Smooth muscle cell (in vitro differentiated cells): ENCODE results near the gene MBD5. TPM values are rescaled to one million over a fixed set of nuclear protein-coding genes. Genes with fewer than 3 reads are reported as not detected.

ENCODE experiments used
- DNase-seq: peaks from one replicate; lab custom pipeline; 2025; ENCODE audit not compliant: unreplicated experiment; lab: John Stamatoyannopoulos, UW
- H2AFZ ChIP-seq: fragments of 200-600 bp; sonication (generic); 2 replicates; pipeline ENCODE4 v1.6.0; 2016; ENCODE audit warnings: antibody characterized with exemption, low read depth, mild to moderate bottlenecking
- H3F3A ChIP-seq: fragments of 200-600 bp; sonication (generic); 2 replicates; pipeline ENCODE4 v1.6.0; 2017; ENCODE audit warnings: antibody characterized with exemption, low read depth
- H3K27ac ChIP-seq: fragments of 200-600 bp; sonication (generic); 2 replicates; pipeline ENCODE4 v1.5.1; 2016; ENCODE audit warnings: low read depth, mild to moderate bottlenecking
- H3K27me3 ChIP-seq: fragments of 200-600 bp; sonication (generic); 2 replicates; pipeline ENCODE4 v1.6.1; 2016; ENCODE audit warnings: low read depth, mild to moderate bottlenecking
- H3K36me3 ChIP-seq: fragments of 200-600 bp; sonication (generic); 2 replicates; pipeline ENCODE4 v1.5.1; 2016; ENCODE audit warnings: low read depth
- H3K4me1 ChIP-seq: fragments of 200-600 bp; sonication (generic); 2 replicates; pipeline ENCODE4 v1.5.1; 2016; ENCODE audit warnings: low read depth
- H3K4me2 ChIP-seq: fragments of 200-600 bp; sonication (generic); 2 replicates; pipeline ENCODE4 v1.6.0; 2016; ENCODE audit warnings: mild to moderate bottlenecking
- H3K4me3 ChIP-seq: fragments of 200-600 bp; sonication (generic); 2 replicates; pipeline ENCODE4 v1.5.1; 2016; ENCODE audit warnings: mild to moderate bottlenecking
- H3K79me2 ChIP-seq: fragments of 200-600 bp; sonication (generic); 2 replicates; pipeline ENCODE4 v1.6.0; 2016; ENCODE audit warnings: low read depth, mild to moderate bottlenecking
- H3K9ac ChIP-seq: fragments of 200-600 bp; sonication (generic); 2 replicates; pipeline ENCODE4 v1.6.0; 2016; ENCODE audit warnings: low read depth
- H3K9me3 ChIP-seq: fragments of 200-600 bp; sonication (generic); replicated peaks from 2 replicates; pipeline ENCODE4 v1.5.1; 2016; ENCODE audit warnings: low read depth
- H4K20me1 ChIP-seq: fragments of 200-600 bp; sonication (generic); 2 replicates; pipeline ENCODE4 v1.6.0; 2016; ENCODE audit warnings: low read depth
- CTCF ChIP-seq: fragments of 200-600 bp; sonication (generic); IDR thresholded peaks from 2 replicates; pipeline ENCODE4 v1.5.1; 2017; ENCODE audit warnings: borderline replicate concordance, mild to moderate bottlenecking, antibody characterized with exemption; ENCODE audit not compliant: insufficient read depth, poor library complexity, severe bottlenecking
- WGBS: methylation state at CpG from one replicate; pipeline ENCODE4 v1.1.7; 2016; ENCODE audit warnings: low lambda C conversion rate; 5-methylcytosine and 5-hydroxymethylcytosine counted together
- polyA plus RNA-seq: library from polyadenylated mRNA; unstranded; fragments of >200 nt; fragmentation: Nextera tagmentation; extraction: Ambion mirVana; gene quantifications from 2 replicates; pipeline ENCODE4 v1.2.1, GENCODE V29; 2016
- total RNA-seq: library from RNA; depleted of rRNA; stranded (reverse); fragments of >200 nt; gene quantifications from 2 replicates; pipeline ENCODE4 v1.2.3, GENCODE V29; 2014

Gene MBD5
- total and polyA plus RNA-seq, 2 experiments from 2014 or later, result 25.7 to 31.2 TPM

- 88% methylated on average over 6 of the region's 6 CpGs for WGBS
- DNase-seq, result no peak
Measured at GRCh38 chr2:148253685-148254084, 232.8 kb downstream of the MBD5 start.

GRCh38 chr2:148255929-148256328, 235.0 kb downstream of the MBD5 start:
- no peaks in the 10 kb centered on the region for H3K4me1 ChIP-seq
- no peak overlapping the region for H2AFZ ChIP-seq
- H3K27me3 ChIP-seq, result no peaks in the 10 kb centered on the region
- no peak for TF ChIP-seq CTCF
- H3F3A ChIP-seq, result no peaks in the 10 kb centered on the region
- no peak for DNase-seq
- no peak overlapping the region for H3K27ac ChIP-seq
- no peaks in the 10 kb centered on the region for H3K9me3 ChIP-seq
- H3K4me3 ChIP-seq, result no peak overlapping the region
- no peaks in the 10 kb centered on the region for H4K20me1 ChIP-seq
- H3K9ac ChIP-seq, result no peak overlapping the region
- H3K79me2 ChIP-seq, result no peaks in the 10 kb centered on the region
- no peak overlapping the region for H3K4me2 ChIP-seq
- WGBS, result over 99% methylated on average over 8 of the region's 8 CpGs
- H3K36me3 ChIP-seq, result no peaks in the 10 kb centered on the region

More at GRCh38 chr2:148253685-148254084, 232.8 kb downstream of the MBD5 start:
- Histone ChIP-seq H4K20me1 (no peaks in the 10 kb centered on the region), H2AFZ (no peak overlapping the region), H3K36me3 (no peaks in the 10 kb centered on the region), H3K79me2 (no peaks in the 10 kb centered on the region), H3K4me3 (no peak overlapping the region), H3K9me3 (no peaks in the 10 kb centered on the region), H3K4me1 (no peaks in the 10 kb centered on the region), H3K27me3 (no peaks in the 10 kb centered on the region), H3K27ac (no peak overlapping the region), H3K9ac (no peak overlapping the region), H3K4me2 (no peak overlapping the region), H3F3A (no peaks in the 10 kb centered on the region)
- no peak for TF ChIP-seq CTCF

GRCh38 chr2:148257276-148257675, 236.4 kb downstream of the MBD5 start:
- no peaks in the 10 kb centered on the region for H3K9me3 ChIP-seq
- no peaks in the 10 kb centered on the region for H3K27me3 ChIP-seq
- no peak for TF ChIP-seq CTCF
- H3K4me3 ChIP-seq, result no peak overlapping the region
- H3K4me1 ChIP-seq, result no peaks in the 10 kb centered on the region
- H3K79me2 ChIP-seq, result no peaks in the 10 kb centered on the region
- H2AFZ ChIP-seq, result no peak overlapping the region
- no peak overlapping the region for H3K27ac ChIP-seq
- no peak overlapping the region for H3K9ac ChIP-seq
- H3F3A ChIP-seq, result no peaks in the 10 kb centered on the region
- H3K4me2 ChIP-seq, result no peak overlapping the region
- no peak for DNase-seq
- no peaks in the 10 kb centered on the region for H3K36me3 ChIP-seq
- WGBS, result 96% methylated on average over 6 of the region's 6 CpGs
- no peaks in the 10 kb centered on the region for H4K20me1 ChIP-seq

- H3K27me3 ChIP-seq, result no peaks in the 10 kb centered on the region
- H3F3A ChIP-seq, result no peaks in the 10 kb centered on the region
- no peaks in the 10 kb centered on the region for H3K36me3 ChIP-seq
- no peak overlapping the region for H3K4me2 ChIP-seq
- no peak for TF ChIP-seq CTCF
- no peak for DNase-seq
- H3K79me2 ChIP-seq, result no peaks in the 10 kb centered on the region
- H4K20me1 ChIP-seq, result no peaks in the 10 kb centered on the region
- WGBS, result 79% methylated on average over 10 of the region's 10 CpGs
- no peak overlapping the region for H3K4me3 ChIP-seq
- H3K4me1 ChIP-seq, result no peaks in the 10 kb centered on the region
- no peaks in the 10 kb centered on the region for H3K9me3 ChIP-seq
- no peak overlapping the region for H3K9ac ChIP-seq
- H2AFZ ChIP-seq, result no peak overlapping the region
- no peak overlapping the region for H3K27ac ChIP-seq
Measured at GRCh38 chr2:148258124-148258523, 237.2 kb downstream of the MBD5 start.
